ENCODE data around the gene RAB26.

DNA sequence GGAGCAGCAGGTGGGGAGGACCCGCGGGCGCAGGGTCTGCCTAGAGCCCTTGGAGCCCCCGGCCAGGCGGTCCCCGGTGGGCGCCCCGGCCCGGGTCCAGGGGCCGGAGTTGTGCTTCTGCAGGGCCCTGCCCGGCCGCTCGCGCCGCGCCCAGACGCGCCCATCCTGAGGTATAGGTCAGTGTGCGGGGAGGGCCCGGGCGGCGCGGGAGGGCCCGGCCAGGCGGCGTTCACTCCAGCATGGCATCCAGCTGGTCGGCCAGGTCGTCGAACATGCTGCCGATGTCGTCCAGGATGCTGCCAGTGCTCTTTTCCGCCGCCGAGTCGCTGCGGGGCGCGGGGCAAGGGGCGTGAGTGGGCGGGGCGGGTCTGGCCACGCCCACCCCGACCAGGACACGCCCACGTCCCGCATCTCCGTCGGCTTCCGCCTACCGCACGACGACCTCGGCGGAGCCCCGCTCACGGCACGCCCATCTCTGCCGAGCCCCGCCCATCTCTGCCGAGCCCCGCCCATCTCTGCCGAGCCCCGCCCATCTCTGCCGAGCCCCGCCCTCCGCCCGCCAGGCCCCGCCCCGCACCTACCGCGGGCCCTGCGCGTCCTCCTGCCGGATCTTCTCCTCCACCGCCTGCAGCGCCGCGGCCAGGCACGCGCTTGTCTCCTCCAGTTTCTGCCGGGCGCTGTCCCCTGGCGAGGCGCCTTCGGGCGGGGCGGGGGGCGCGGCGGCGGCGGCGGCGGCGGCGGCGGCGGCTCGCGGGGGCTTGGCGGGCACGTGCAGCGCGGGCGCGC lies 30.1 kb downstream of the RAB26 start:
- TF ChIP-seq CTCF (IDR thresholded peaks at IDR 0.05; ENCODE audit: poor library complexity, severe bottlenecking): no peak
- TF ChIP-seq POLR2AphosphoS5 (IDR thresholded peaks at IDR 0.05): no peak
- TF ChIP-seq EP300 (conservative IDR thresholded peaks at IDR 0.05; ENCODE audit: poor library complexity, severe bottlenecking): no peak
- TF ChIP-seq, protein P1, sequence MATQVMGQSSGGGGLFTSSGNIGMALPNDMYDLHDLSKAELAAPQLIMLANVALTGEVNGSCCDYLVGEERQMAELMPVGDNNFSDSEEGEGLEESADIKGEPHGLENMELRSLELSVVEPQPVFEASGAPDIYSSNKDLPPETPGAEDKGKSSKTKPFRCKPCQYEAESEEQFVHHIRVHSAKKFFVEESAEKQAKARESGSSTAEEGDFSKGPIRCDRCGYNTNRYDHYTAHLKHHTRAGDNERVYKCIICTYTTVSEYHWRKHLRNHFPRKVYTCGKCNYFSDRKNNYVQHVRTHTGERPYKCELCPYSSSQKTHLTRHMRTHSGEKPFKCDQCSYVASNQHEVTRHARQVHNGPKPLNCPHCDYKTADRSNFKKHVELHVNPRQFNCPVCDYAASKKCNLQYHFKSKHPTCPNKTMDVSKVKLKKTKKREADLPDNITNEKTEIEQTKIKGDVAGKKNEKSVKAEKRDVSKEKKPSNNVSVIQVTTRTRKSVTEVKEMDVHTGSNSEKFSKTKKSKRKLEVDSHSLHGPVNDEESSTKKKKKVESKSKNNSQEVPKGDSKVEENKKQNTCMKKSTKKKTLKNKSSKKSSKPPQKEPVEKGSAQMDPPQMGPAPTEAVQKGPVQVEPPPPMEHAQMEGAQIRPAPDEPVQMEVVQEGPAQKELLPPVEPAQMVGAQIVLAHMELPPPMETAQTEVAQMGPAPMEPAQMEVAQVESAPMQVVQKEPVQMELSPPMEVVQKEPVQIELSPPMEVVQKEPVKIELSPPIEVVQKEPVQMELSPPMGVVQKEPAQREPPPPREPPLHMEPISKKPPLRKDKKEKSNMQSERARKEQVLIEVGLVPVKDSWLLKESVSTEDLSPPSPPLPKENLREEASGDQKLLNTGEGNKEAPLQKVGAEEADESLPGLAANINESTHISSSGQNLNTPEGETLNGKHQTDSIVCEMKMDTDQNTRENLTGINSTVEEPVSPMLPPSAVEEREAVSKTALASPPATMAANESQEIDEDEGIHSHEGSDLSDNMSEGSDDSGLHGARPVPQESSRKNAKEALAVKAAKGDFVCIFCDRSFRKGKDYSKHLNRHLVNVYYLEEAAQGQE (IDR thresholded peaks at IDR 0.05; ENCODE audit: borderline replicate concordance): no peak
- no peak for TF ChIP-seq MXI1 (conservative IDR thresholded peaks at IDR 0.05; ENCODE audit: poor library complexity, severe bottlenecking)
- TF ChIP-seq RAD21 (conservative IDR thresholded peaks at IDR 0.05): no peak
- TF ChIP-seq SMC3 (conservative IDR thresholded peaks at IDR 0.05; ENCODE audit: poor library complexity): no peak
- TF ChIP-seq EZH2 (IDR thresholded peaks at IDR 0.05; ENCODE audit: borderline replicate concordance, insufficient read depth, low read length, poor library complexity, severe bottlenecking): no peak
- TF ChIP-seq TAF1 (IDR thresholded peaks at IDR 0.05; ENCODE audit: low read depth): no peak
